WERI-Rb-1 (cell line): ENCODE measurements around the gene STIM2.
"Not testable (repeated sequence)": the region's sequence is repeated elsewhere in the genome, so short reads cannot be mapped to it uniquely, and the experiment has no call there.

Source experiments
- DNase-seq: peaks from one replicate; pipeline ENCODE4 v3.0.0-alpha.2; 2020
- H3K27ac ChIP-seq: fragments of 250-450 bp; sonication (Bioruptor Pico); 2 replicates; pipeline ENCODE4 v1.5.1; 2020; ENCODE audit warnings: mild to moderate bottlenecking, moderate library complexity
- H3K27me3 ChIP-seq: fragments of 250-450 bp; sonication (Bioruptor Pico); 2 replicates; pipeline ENCODE4 v1.5.1; 2021; ENCODE audit warnings: mild to moderate bottlenecking, low read depth, moderate library complexity; ENCODE audit not compliant: insufficient read depth, severe bottlenecking
- H3K36me3 ChIP-seq: fragments of 250-450 bp; sonication (Bioruptor Pico); 2 replicates; pipeline ENCODE4 v1.5.1; 2020; ENCODE audit warnings: mild to moderate bottlenecking, moderate library complexity
- H3K4me3 ChIP-seq: 2 replicates; pipeline ENCODE4 v1.5.1; 2011; ENCODE audit warnings: low read depth, mild to moderate bottlenecking, control low read depth, low read length
- H3K9me3 ChIP-seq: fragments of 250-450 bp; sonication (Bioruptor Pico); 2 replicates; pipeline ENCODE4 v1.5.1; 2021; ENCODE audit warnings: mild to moderate bottlenecking, moderate library complexity; ENCODE audit not compliant: severe bottlenecking
- TF ChIP-seq, protein P1 (sequence below): IDR thresholded peaks from 2 replicates; pipeline ENCODE4 v1.5.1; 2011; ENCODE audit warnings: low read depth, mild to moderate bottlenecking, control low read depth, inconsistent platforms, low read length

STIM2 gene

DNA sequence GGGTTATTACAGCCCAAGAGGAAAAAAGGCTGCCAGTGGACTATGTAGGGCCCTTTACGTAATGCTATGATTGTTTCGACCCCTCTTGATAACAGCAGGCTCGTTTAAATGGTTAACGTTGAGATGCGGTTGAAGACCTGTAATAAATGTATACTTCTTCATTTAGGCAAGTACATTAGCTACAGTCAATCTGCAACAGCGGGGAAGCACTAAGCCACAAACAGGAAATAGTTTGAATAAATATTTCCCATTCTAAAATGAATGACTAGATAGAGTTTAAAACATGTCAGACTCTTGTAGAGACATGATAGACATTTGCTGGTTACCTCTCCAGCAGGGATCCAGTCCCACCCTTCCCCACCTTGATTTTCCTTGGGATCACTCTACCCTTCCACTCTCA, 38.1 kb upstream of the STIM2 start:
- H3K9me3 ChIP-seq, result peaks cover 5% of the 10 kb centered on the region
- no peak for DNase-seq
- no peaks in the 10 kb centered on the region for H3K36me3 ChIP-seq
- no peak overlapping the region for H3K4me3 ChIP-seq
- H3K27me3 ChIP-seq, result no peaks in the 10 kb centered on the region
- no peak overlapping the region for H3K27ac ChIP-seq
- TF ChIP-seq, protein P1, sequence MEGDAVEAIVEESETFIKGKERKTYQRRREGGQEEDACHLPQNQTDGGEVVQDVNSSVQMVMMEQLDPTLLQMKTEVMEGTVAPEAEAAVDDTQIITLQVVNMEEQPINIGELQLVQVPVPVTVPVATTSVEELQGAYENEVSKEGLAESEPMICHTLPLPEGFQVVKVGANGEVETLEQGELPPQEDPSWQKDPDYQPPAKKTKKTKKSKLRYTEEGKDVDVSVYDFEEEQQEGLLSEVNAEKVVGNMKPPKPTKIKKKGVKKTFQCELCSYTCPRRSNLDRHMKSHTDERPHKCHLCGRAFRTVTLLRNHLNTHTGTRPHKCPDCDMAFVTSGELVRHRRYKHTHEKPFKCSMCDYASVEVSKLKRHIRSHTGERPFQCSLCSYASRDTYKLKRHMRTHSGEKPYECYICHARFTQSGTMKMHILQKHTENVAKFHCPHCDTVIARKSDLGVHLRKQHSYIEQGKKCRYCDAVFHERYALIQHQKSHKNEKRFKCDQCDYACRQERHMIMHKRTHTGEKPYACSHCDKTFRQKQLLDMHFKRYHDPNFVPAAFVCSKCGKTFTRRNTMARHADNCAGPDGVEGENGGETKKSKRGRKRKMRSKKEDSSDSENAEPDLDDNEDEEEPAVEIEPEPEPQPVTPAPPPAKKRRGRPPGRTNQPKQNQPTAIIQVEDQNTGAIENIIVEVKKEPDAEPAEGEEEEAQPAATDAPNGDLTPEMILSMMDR, result no peak

DNA sequence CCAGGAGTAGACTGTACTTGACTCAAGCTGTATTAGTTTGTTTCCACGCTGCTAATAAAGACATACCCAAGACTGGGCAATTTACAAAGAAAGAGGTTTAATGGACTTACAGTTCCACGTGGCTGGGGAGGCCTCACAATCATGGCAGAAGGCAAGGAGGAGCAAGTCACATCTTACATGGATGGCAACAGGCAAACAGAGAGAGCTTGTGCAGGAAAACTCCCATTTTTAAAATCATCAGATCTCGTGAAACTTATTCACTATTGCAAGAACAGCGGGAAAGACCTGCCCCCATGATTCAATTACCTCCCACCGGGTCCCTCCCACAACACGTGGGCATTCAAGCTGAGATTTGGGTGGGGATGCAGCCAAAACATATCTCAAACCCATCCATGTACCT, 37.7 kb upstream of the STIM2 start:
- not testable (repeated sequence) for DNase-seq, H3K36me3 ChIP-seq, H3K27me3 ChIP-seq, H3K4me3 ChIP-seq, H3K27ac ChIP-seq, H3K9me3 ChIP-seq

DNA sequence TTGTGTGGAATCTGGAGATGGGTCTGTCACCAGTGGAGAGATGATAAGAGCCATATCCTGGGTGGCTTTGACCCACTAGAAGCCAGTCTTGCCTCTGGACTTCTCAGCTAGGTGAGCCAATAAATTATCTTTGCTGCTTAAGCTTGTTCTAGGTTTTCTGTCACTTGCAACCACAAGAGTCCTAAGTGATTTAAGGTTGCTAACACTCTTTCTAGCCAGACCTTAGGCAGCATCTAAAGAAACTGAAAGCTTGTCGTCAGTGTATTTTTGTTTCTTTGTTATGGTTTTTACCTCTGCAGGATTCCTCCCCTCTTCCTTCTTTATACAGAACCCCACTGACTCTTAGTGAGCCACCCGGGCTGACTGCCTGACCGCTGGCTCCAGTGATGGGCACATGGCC, 37.1 kb upstream of the STIM2 start:
- TF ChIP-seq, protein P1, result no peak
- H3K4me3 ChIP-seq, result no peak overlapping the region
- H3K27me3 ChIP-seq, result no peaks in the 10 kb centered on the region
- H3K9me3 ChIP-seq, result peaks cover 5% of the 10 kb centered on the region
- DNase-seq, result no peak
- no peak overlapping the region for H3K27ac ChIP-seq
- H3K36me3 ChIP-seq, result no peaks in the 10 kb centered on the region

DNA sequence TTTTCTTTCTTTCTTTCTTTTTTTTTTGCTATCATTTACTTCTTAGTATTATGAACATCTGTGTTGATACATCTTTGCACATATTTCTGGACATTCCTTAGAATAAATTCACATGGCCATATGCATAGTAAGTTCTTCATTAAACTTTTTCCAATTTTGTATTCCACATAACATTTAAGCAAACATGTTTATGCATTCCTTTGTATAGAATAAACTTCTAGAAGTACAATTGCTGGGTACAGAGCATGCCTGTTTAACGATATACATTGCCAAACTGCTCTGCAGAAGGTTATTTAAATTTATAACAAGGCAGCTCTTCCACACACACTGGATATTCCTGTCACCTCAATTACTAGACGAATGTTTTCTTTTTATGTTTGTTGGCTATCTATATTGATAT, 36.0 kb upstream of the STIM2 start:
- H3K4me3 ChIP-seq, result no peak overlapping the region
- DNase-seq, result no peak
- TF ChIP-seq, protein P1, result no peak
- H3K27me3 ChIP-seq, result no peaks in the 10 kb centered on the region
- H3K36me3 ChIP-seq, result no peaks in the 10 kb centered on the region
- peaks cover 5% of the 10 kb centered on the region for H3K9me3 ChIP-seq
- H3K27ac ChIP-seq, result no peak overlapping the region

DNA sequence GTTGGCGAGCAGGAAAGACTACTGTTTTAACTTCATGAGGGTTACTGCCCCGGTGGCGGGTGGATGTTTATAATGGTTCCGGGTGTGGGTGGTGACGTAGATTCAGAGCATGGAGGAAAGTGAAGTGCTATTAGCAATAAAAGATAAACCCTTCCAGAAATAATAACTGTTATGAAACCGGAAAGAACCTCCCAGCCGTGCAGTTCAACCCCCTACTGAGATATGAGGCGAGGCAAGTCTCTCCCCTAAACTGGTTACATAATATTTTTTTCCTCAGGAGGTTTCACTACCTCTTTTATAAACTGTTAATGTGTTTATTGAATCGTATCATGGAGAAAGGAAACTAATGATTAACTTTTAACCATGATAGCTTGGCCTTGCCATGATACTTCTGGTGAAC, 33.9 kb upstream of the STIM2 start:
- TF ChIP-seq, protein P1, result no peak
- H3K27ac ChIP-seq, result no peak overlapping the region
- no peak for DNase-seq
- H3K9me3 ChIP-seq, result peaks cover 5% of the 10 kb centered on the region
- H3K27me3 ChIP-seq, result no peaks in the 10 kb centered on the region
- no peaks in the 10 kb centered on the region for H3K36me3 ChIP-seq
- no peak overlapping the region for H3K4me3 ChIP-seq

DNA sequence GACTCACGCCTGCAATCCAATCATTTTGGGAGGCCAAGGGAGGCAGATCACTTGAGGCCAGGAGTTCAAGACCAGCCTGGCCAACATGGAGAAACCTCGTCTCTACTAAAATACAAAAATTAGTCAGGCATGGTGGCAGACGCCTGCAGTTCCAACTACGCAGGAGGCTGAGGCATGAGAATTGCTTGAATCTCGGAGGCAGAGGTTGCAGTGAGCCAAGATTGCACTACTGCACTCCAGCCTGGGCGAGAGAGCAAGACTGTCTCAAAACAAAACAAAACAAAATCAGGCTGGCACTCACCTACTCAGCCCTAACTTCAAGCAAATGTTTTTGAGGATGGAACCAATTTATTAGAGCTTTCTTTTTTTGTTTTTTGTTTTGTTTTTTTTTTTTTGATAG, 33.3 kb upstream of the STIM2 start:
- H3K4me3 ChIP-seq, H3K36me3 ChIP-seq, H3K27ac ChIP-seq, DNase-seq, H3K27me3 ChIP-seq, H3K9me3 ChIP-seq: not testable (repeated sequence)

DNA sequence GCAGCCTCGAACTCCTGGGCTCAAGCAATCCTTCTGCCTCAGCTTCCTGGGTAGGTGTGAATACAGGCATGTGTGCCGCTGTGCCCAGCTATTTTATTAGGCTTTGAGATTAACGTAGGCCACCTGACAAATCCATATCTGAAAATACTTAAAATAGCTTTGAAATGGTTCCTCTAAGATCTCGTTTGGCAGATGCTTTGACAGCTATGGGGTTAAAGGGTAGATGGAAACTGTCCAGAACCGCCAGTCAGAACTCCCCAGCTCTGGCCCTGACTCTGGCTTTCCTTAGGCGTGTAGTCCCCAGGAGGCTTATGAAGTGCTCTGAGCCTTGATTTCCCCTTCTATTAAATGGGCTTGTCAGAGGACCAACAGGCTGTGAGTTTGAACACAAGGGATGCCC, 32.8 kb upstream of the STIM2 start:
- Histone ChIP-seq H3K36me3 (no peaks in the 10 kb centered on the region), H3K27ac (no peak overlapping the region), H3K4me3 (no peak overlapping the region), H3K9me3 (peaks cover 5% of the 10 kb centered on the region), H3K27me3 (no peaks in the 10 kb centered on the region)
- TF ChIP-seq, protein P1, result no peak
- no peak for DNase-seq
